ENCODE results near the gene LONRF2.

LONRF2 gene

GRCh38 chr2:100272841-100273329, 49.4 kb downstream of the LONRF2 start:
- in situ Hi-C loops (cut with HindIII; ENCODE audit: low pct_ligation_motif_present, low sequenced_read_pairs) = loop anchor here (25.0 kb wide), 1 partner anchor 114 kb away; no protein-coding TSS in a partner anchor
- Histone ChIP-seq H3K27ac (no peak overlapping the region), H3K27me3 (replicated peaks) (no peaks in the 10 kb centered on the region), H3K36me3 (replicated peaks) (no peaks in the 10 kb centered on the region), H3K4me3 (ENCODE audit: low read depth, low read length) (no peak overlapping the region)
- no peak for TF ChIP-seq CTCF (IDR thresholded peaks at IDR 0.05; ENCODE audit: low read depth, low read length, missing control alignments)
- no peak for DNase-seq

GRCh38 chr2:100271210-100271609, 51.1 kb downstream of the LONRF2 start:
- no peak for TF ChIP-seq CTCF (IDR thresholded peaks at IDR 0.05; ENCODE audit: low read depth, low read length, missing control alignments)
- Histone ChIP-seq H3K27ac (no peak overlapping the region), H3K27me3 (replicated peaks) (no peaks in the 10 kb centered on the region), H3K36me3 (replicated peaks) (no peaks in the 10 kb centered on the region), H3K4me3 (ENCODE audit: low read depth, low read length) (no peak overlapping the region)
- in situ Hi-C loops (cut with HindIII; ENCODE audit: low pct_ligation_motif_present, low sequenced_read_pairs) = loop anchor here (25.0 kb wide), 1 partner anchor 116 kb away; no protein-coding TSS in a partner anchor
- no peak for DNase-seq

- no peak for DNase-seq
- no peak for TF ChIP-seq CTCF (IDR thresholded peaks at IDR 0.05; ENCODE audit: low read depth, low read length, missing control alignments)
- H3K27ac ChIP-seq = no peak overlapping the region
- in situ Hi-C loops (cut with HindIII; ENCODE audit: low pct_ligation_motif_present, low sequenced_read_pairs) = loop anchor here (25.0 kb wide), 1 partner anchor 117 kb away; no protein-coding TSS in a partner anchor
- no peak overlapping the region for H3K4me3 ChIP-seq (ENCODE audit: low read depth, low read length)
- H3K36me3 ChIP-seq (replicated peaks) = no peaks in the 10 kb centered on the region
- H3K27me3 ChIP-seq (replicated peaks) = no peaks in the 10 kb centered on the region
Observed at GRCh38 chr2:100270381-100271146, 51.7 kb downstream of the LONRF2 start.

GRCh38 chr2:100269889-100270288, 52.4 kb downstream of the LONRF2 start:
- Histone ChIP-seq H3K27me3 (replicated peaks) (no peaks in the 10 kb centered on the region), H3K4me3 (ENCODE audit: low read depth, low read length) (no peak overlapping the region), H3K36me3 (replicated peaks) (no peaks in the 10 kb centered on the region), H3K27ac (no peak overlapping the region)
- TF ChIP-seq CTCF (IDR thresholded peaks at IDR 0.05; ENCODE audit: low read depth, low read length, missing control alignments) = no peak
- in situ Hi-C loops (cut with HindIII; ENCODE audit: low pct_ligation_motif_present, low sequenced_read_pairs) = loop anchor here (25.0 kb wide), 1 partner anchor 117 kb away; no protein-coding TSS in a partner anchor
- no peak for DNase-seq

- Histone ChIP-seq H3K27me3 (replicated peaks) (no peaks in the 10 kb centered on the region), H3K27ac (no peak overlapping the region), H3K4me3 (ENCODE audit: low read depth, low read length) (no peak overlapping the region), H3K36me3 (replicated peaks) (no peaks in the 10 kb centered on the region)
- in situ Hi-C loops (cut with HindIII; ENCODE audit: low pct_ligation_motif_present, low sequenced_read_pairs) = loop anchor here (25.0 kb wide), 1 partner anchor 118 kb away; no protein-coding TSS in a partner anchor
- no peak for TF ChIP-seq CTCF (IDR thresholded peaks at IDR 0.05; ENCODE audit: low read depth, low read length, missing control alignments)
- no peak for DNase-seq
Observed at GRCh38 chr2:100268986-100269385, 53.3 kb downstream of the LONRF2 start.
